ENCODE results near the gene MYRFL. TPM values are rescaled to one million over a fixed set of nuclear protein-coding genes. Genes with fewer than 3 reads are reported as not detected.
"Not testable (repeated sequence)": the region's sequence is repeated elsewhere in the genome, so short reads cannot be mapped to it uniquely, and the experiment has no call there.

Gene MYRFL
- total RNA-seq, 2 experiments from 2014 or later: not detected

DNA sequence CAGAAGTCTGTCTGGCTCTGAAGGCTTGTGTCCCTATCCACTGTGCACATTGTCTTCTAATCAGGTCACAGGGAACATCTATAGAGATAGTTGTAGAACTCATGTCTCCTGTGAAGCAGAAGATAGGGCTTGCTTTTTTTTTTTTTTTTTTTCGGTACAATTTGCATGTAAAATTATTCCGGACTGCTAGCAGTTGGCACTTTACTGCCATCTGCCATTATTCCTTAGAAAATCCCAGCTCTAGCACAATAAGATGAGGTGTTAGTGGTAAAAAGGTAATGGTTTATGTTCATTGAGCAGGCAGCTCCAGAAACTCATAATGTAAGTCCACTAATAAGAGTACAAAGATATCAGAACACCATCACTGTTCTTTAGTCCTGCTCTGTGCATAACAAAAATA is 8.7 kb downstream of the MYRFL start:
- DNase-seq (no peak), ATAC-seq (no peak)
- H3K9me3 Mint-ChIP-seq (ENCODE audit: low read depth): no peaks in the 10 kb centered on the region
- no peaks in the 10 kb centered on the region for H3K4me1 Mint-ChIP-seq
- H3K27ac Mint-ChIP-seq: no peak overlapping the region
- CTCF ChIA-PET: no interaction called here
- H3K4me3 Mint-ChIP-seq: no peak overlapping the region
- H3K27me3 Mint-ChIP-seq: peaks cover 17% of the 10 kb centered on the region
- no peaks in the 10 kb centered on the region for H3K36me3 Mint-ChIP-seq

DNA sequence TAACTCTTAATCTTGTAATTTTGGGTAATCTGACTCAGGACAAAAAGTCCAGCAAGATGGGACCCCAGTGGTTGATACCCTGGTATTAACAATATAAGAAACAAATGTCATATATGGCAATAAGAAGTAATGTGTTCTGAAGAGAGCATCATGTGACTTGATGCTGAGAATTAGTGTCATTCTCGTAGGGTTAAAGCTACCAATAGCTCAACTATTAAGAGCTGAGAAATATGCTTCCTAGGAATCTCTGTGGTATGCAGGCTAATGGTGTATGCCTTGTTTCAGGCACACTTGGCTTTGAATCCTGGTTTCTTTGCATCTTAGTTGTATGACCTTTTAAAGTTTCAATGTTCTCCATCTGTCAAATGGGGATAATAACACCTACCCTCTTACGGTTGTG is 9.1 kb downstream of the MYRFL start:
- Mint-ChIP-seq H3K4me3 (no peak overlapping the region), H3K4me1 (no peaks in the 10 kb centered on the region), H3K27ac (no peak overlapping the region), H3K27me3 (peaks cover 17% of the 10 kb centered on the region), H3K36me3 (no peaks in the 10 kb centered on the region), H3K9me3 (ENCODE audit: low read depth) (no peaks in the 10 kb centered on the region)
- DNase-seq: no peak
- CTCF ChIA-PET: no interaction called here
- ATAC-seq: no peak

GRCh38 chr12:69834576-69834975 is 9.5 kb downstream of the MYRFL start:
- DNase-seq (no peak), ATAC-seq (no peak)
- CTCF ChIA-PET: no interaction called here
- Mint-ChIP-seq H3K4me3 (no peak overlapping the region), H3K27me3 (peaks cover 14% of the 10 kb centered on the region), H3K27ac (no peak overlapping the region), H3K4me1 (no peaks in the 10 kb centered on the region), H3K36me3 (no peaks in the 10 kb centered on the region), H3K9me3 (ENCODE audit: low read depth) (no peaks in the 10 kb centered on the region)

DNA sequence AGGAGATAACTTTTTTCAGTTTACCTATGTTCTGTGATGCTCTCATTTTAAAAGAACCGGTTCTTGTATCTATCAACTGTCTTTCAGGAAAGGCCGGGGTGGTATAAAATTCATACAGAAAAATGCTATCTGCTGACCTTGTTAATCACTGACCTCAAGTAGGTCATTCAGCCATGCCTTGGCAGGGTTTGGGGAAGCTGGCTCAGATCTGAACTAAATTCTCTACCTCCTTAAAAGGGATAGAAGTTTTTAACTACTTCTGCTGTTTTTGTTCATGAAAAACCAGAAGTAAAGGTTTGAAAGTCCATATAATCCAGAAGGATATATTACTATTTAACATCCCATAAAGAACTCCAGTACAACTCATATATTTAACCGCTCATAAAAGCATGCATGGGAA is 10.1 kb downstream of the MYRFL start:
- DNase-seq (no peak), ATAC-seq (no peak)
- Mint-ChIP-seq H3K4me3 (no peak overlapping the region), H3K27ac (no peak overlapping the region), H3K36me3 (no peaks in the 10 kb centered on the region), H3K4me1 (no peaks in the 10 kb centered on the region), H3K27me3 (peaks cover 10% of the 10 kb centered on the region), H3K9me3 (ENCODE audit: low read depth) (no peaks in the 10 kb centered on the region)
- CTCF ChIA-PET: no interaction called here

GRCh38 chr12:69836015-69836414 is 11.0 kb downstream of the MYRFL start:
- no peak overlapping the region for H3K4me3 Mint-ChIP-seq
- H3K9me3 Mint-ChIP-seq (ENCODE audit: low read depth): no peaks in the 10 kb centered on the region
- no peaks in the 10 kb centered on the region for H3K4me1 Mint-ChIP-seq
- CTCF ChIA-PET: no interaction called here
- DNase-seq: no peak
- H3K27ac Mint-ChIP-seq: no peak overlapping the region
- peaks cover 13% of the 10 kb centered on the region for H3K27me3 Mint-ChIP-seq
- ATAC-seq: no peak
- H3K36me3 Mint-ChIP-seq: no peaks in the 10 kb centered on the region

DNA sequence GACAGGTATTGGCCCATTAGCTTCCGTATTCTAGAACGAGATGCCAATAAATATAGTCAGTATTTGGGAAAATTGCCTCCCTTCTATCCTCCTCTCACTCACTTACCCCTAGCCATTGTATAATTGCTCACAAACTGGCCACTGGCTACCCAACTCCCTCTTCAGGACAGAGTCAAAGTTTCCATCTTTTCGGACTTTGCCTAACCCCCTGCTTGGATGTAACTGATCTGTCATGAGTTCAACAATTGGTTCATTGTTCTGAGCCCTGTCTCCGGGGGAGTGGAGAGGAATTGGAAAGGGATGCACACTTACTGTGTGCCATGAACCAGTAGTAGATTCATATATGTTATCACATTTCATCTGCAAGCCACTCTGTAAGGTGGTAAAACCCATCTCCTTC is 12.2 kb downstream of the MYRFL start:
- DNase-seq (no peak), ATAC-seq (no peak)
- Mint-ChIP-seq H3K36me3 (no peaks in the 10 kb centered on the region), H3K27me3 (peaks cover 18% of the 10 kb centered on the region), H3K4me1 (no peaks in the 10 kb centered on the region), H3K9me3 (ENCODE audit: low read depth) (no peaks in the 10 kb centered on the region), H3K4me3 (no peak overlapping the region), H3K27ac (no peak overlapping the region)
- CTCF ChIA-PET: no interaction called here

GRCh38 chr12:69837657-69838415 is 12.8 kb downstream of the MYRFL start:
- no peak for ATAC-seq
- CTCF ChIA-PET: no interaction called here
- no peaks in the 10 kb centered on the region for H3K36me3 Mint-ChIP-seq
- no peaks in the 10 kb centered on the region for H3K4me1 Mint-ChIP-seq
- no peak overlapping the region for H3K27ac Mint-ChIP-seq
- H3K9me3 Mint-ChIP-seq (ENCODE audit: low read depth): no peaks in the 10 kb centered on the region
- peaks cover 14% of the 10 kb centered on the region for H3K27me3 Mint-ChIP-seq
- no peak for DNase-seq
- H3K4me3 Mint-ChIP-seq: no peak overlapping the region

- Mint-ChIP-seq H3K36me3 (no peaks in the 10 kb centered on the region), H3K4me1 (no peaks in the 10 kb centered on the region), H3K4me3 (no peak overlapping the region), H3K27ac (no peak overlapping the region), H3K9me3 (ENCODE audit: low read depth) (no peaks in the 10 kb centered on the region), H3K27me3 (peaks cover 9% of the 10 kb centered on the region)
- CTCF ChIA-PET: no interaction called here
- no peak for ATAC-seq
- no peak for DNase-seq
Measured at GRCh38 chr12:69840727-69841126, 15.7 kb downstream of the MYRFL start.

DNA sequence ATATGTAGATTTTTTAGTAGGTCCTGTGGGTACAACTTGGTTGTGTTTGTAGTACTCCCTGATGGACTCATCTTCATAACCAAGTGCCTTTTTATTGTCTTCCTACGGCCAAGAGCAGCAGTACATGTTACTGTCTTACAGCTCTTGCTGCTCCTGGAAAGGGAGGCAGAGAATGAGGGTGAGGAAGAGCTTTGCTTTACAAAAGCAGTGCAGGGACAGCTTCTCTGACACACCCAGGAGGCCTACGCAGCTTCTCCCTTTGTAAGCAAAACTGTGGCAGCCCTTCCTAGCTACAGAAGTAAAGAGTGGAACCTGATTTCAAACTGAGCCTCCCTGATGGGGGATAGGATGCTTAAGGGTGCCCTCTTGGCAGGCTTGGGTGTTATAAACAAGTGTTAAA is 18.6 kb downstream of the MYRFL start:
- Mint-ChIP-seq H3K4me3 (no peak overlapping the region), H3K4me1 (no peaks in the 10 kb centered on the region), H3K27ac (no peak overlapping the region), H3K9me3 (ENCODE audit: low read depth) (no peaks in the 10 kb centered on the region), H3K27me3 (peaks cover 8% of the 10 kb centered on the region), H3K36me3 (no peaks in the 10 kb centered on the region)
- DNase-seq: no peak
- ATAC-seq: no peak
- CTCF ChIA-PET: no interaction called here

DNA sequence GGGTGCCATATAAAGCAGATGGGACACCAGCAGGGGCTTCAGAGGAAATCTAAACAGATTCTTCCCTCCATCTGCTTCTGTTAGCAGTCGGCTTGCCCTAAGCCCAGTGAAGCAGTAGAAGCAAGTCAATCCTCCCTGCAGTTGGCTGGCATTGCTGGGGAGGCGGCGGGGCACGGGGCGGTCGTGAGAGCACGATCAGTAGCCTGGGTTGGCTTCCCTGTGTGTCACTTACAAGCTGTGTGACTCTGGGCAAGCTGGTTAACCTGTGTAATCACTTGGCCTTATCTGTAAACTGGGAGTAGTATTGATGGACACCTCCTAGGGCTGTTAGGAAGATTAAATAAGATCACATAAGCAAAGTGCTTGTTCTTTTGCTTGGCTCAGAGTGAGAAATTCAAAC is 19.4 kb downstream of the MYRFL start:
- H3K9me3 Mint-ChIP-seq (ENCODE audit: low read depth): no peaks in the 10 kb centered on the region
- DNase-seq (no peak), ATAC-seq (no peak)
- H3K4me3 Mint-ChIP-seq: no peak overlapping the region
- H3K36me3 Mint-ChIP-seq: no peaks in the 10 kb centered on the region
- peaks cover 8% of the 10 kb centered on the region for H3K27me3 Mint-ChIP-seq
- no peaks in the 10 kb centered on the region for H3K4me1 Mint-ChIP-seq
- CTCF ChIA-PET: no interaction called here
- no peak overlapping the region for H3K27ac Mint-ChIP-seq

DNA sequence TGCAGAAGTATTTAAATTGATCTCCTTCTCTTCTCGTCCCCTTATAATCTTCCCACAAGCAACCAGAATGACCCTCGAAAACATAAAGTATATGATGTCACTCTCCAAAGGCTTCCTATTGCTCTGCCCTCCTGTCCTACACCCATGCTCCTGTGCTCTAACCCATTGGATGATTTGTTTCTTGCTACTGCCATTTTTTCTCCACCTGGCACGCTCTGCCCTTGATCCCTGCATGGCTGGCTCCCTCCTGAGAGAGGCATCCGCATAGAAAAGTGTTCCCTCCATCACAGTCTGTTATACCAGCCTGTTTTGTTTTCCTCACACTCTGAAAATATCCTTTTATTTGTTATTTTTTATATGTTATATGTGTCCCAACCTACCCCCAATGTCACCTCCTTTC is 19.8 kb downstream of the MYRFL start:
- Mint-ChIP-seq H3K9me3 (ENCODE audit: low read depth) (no peaks in the 10 kb centered on the region), H3K27me3 (peaks cover 8% of the 10 kb centered on the region), H3K36me3 (no peaks in the 10 kb centered on the region), H3K27ac (no peak overlapping the region), H3K4me1 (no peaks in the 10 kb centered on the region), H3K4me3 (no peak overlapping the region)
- CTCF ChIA-PET: no interaction called here
- DNase-seq: no peak
- ATAC-seq: no peak

GRCh38 chr12:69846976-69847375 is 21.9 kb downstream of the MYRFL start:
- H3K36me3 Mint-ChIP-seq: no peaks in the 10 kb centered on the region
- H3K4me1 Mint-ChIP-seq: no peaks in the 10 kb centered on the region
- ATAC-seq (no peak), DNase-seq (no peak)
- peaks cover 4% of the 10 kb centered on the region for H3K27me3 Mint-ChIP-seq
- CTCF ChIA-PET: no interaction called here
- H3K27ac Mint-ChIP-seq: no peak overlapping the region
- H3K9me3 Mint-ChIP-seq (ENCODE audit: low read depth): no peaks in the 10 kb centered on the region
- H3K4me3 Mint-ChIP-seq: no peak overlapping the region

DNA sequence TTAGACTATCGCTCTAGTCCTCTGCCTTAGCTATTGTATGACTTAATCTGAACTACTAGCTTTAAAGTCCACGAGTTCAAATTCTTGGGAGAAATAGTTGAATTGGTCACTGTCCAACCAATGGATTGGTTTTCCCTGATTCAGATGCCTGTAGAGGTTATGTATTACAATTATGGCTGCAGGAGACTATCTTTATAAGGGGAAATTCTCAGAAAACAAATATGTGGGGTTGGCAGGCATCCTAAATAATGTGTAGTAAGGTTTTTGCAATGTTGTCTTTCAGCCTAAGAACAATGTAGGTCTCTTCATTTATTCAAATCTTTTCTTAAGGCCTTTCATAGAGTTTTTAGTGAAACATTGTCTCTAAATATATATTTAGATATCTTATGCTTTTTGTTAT is 26.9 kb downstream of the MYRFL start:
- Mint-ChIP-seq H3K4me1 (no peaks in the 10 kb centered on the region), H3K4me3 (no peak overlapping the region), H3K9me3 (ENCODE audit: low read depth) (no peaks in the 10 kb centered on the region), H3K36me3 (no peaks in the 10 kb centered on the region), H3K27me3 (peaks cover 4% of the 10 kb centered on the region), H3K27ac (no peak overlapping the region)
- ATAC-seq: no peak
- no peak for DNase-seq
- CTCF ChIA-PET: interaction anchor here (0.6 kb wide), 1 partner anchor 237 kb away, joined by 3 read pairs; no protein-coding TSS in a partner anchor

DNA sequence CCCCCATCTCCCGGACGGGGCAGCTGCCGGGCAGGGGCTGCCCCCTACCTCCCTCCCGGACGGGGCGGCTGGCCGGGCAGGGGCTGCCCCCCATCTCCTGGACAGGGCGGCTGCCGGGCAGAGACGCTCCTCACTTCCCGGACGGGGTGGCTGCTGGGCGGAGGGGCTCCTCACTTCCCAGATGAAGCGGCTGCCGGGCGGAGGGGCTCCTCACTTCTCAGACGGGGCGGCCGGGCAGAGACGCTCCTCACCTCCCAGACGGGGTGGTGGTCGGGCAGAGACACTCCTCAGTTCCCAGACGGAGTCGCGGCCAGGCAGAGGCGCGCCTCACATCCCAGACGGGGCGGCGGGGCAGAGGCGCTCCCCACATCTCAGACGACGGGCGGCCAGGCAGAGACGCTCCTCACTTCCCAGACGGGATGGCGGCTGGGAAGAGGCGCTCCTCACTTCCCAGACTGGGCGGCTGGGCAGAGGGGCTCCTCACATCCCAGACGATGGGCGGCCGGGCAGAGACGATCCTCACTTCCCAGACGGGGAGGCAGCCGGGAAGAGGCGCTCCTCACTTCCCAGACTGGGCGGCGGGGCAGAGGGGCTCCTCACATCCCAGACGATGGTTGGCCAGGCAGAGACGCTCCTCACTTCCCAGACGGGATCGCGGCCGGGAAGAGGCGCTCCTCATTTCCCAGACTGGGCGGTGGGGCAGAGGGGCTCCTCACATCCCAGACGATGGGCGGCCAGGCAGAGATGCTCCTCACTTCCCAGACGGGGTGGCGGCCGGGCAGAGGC is 28.3 kb downstream of the MYRFL start:
- CTCF ChIA-PET; H3K4me1 Mint-ChIP-seq; H3K4me3 Mint-ChIP-seq; ATAC-seq; DNase-seq; H3K27me3 Mint-ChIP-seq; H3K9me3 Mint-ChIP-seq (ENCODE audit: low read depth); H3K27ac Mint-ChIP-seq; H3K36me3 Mint-ChIP-seq: not testable (repeated sequence)

Data from activated CD8-positive, alpha-beta memory T cell treated with anti-CD3 and anti-CD28 coated beads, Interleukin-2, amount 10 ng/mL, durations not matched to agents 7 days and 5 days (primary cell).